Renal cortex interstitium (tissue), 11 donors: ENCODE results near the gene CLCN7. TPM values are rescaled to one million over a fixed set of nuclear protein-coding genes. Genes with fewer than 3 reads are reported as not detected.

Experiments used
- DNase-seq, 11 donors: peaks; one replicate each; pipeline ENCODE4 v3.0.0-alpha.2; 2013; ENCODE audit warnings: low read depth in 9 of 11, low spot score in 4 of 11; ENCODE audit errors: extremely low read depth in 1 of 11
- polyA plus RNA-seq, 3 donors: library from polyadenylated mRNA; unstranded; fragments of 120-200 nt; gene quantifications; one replicate each; pipeline ENCODE4 v1.2.1, GENCODE V29; 2013; ENCODE audit not compliant: insufficient read length in 3 of 3

CLCN7 gene
- polyA plus RNA-seq, 3 donors: 44.9 to 62.2 (median 51.7) TPM

GRCh38 chr16:1455190-1456171 is 19.3 kb downstream of the CLCN7 start:
- DNase-seq: no peak

GRCh38 chr16:1454561-1454960 is 20.3 kb downstream of the CLCN7 start:
- DNase-seq: no peak

DNA sequence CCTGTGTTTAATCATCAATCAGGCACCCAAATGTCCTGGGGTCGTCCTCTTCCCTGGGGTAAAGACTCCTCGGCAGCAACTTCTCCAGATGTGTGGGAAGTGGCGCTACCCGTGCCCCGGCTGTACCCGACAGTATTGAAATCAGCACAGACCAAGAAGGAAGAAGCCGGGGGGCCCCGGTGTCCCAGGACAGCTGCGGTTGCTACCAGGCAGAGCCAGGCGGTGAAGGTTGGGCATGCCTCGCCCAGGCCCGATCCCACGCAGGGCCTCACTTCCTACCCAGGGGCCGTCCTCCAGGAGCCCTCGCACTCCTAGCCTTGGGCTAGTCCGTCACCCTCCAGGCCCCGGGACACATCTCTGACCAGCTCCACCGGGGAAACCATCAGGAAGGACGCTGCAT is 21.5 kb downstream of the CLCN7 start:
- DNase-seq: no peak

DNA sequence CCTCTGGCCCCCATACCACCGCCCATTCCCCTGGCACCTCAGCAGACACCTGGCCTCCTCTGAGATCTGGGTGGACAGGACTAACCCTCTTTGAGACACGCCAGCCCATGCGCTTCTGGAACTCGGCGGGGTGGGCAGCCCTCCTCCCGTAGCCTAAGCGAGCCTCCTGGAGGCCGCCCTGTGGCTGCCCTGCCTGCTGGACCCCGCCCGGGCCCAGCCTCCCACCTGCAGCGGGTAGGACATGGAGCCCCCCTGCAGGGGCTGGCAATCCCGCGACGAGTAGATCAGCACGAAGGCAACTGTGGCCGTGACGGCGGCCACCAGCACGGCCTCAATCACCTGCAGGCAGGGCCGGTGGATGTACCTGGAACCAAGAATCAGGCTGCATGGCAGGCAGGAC is 22.3 kb downstream of the CLCN7 start:
- DNase-seq: no peak

DNA sequence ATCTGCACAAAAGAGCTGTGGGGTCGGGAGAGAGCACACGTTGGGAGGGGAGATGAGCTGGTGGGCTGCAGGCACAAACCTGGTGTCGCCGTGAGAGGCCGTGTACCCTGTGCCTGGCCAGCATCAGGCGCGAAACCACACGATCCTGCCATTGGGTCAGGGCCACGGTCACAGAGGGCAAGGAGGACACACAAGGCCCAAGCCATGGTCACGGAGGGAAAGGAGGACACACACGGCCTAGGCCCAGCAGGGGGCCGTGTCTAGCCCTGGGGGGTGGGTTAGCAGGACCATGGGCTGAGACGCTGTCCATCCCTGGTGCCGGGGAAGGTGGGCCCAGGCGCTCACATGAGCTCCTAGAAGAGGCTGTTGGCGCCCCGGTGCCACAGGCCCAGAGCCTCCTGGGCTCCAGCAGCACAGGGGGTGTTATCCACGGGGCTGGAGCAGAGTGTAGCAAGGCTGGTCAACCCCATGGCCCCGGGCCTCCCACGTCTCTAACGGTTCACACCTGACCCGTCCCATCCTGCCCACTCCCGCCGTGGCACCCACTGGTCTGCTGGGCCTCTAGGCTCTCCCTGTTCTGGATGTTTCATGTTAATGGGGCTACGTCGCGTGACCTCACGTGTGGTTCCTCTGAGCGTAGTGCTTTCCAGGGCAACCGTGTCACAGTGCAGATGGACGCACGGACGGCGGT is 23.0 kb downstream of the CLCN7 start:
- no peak for DNase-seq

- DNase-seq: no peak
Measured at GRCh38 chr16:1450841-1451240, 24.0 kb downstream of the CLCN7 start.

DNA sequence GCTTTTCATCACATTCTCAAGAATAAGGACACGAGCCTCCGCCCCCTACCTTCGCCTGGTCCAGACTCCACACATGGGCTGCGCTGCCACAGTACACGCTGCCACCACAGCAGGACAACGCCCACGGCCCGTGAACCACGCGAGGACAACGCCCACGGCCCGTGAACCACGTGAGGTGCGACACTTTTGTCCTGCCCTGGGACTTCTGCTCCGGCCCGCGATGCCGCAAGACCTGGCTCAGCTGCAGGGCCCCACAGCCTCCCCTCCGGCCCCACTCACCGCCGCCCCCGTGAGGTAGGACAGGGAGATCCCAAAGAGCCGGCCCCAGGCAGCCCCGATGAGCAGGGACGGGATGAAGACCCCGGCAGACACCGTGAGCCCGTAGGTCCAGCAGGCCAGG is 24.6 kb downstream of the CLCN7 start:
- DNase-seq: no peak

GRCh38 chr16:1449201-1449788 is 25.5 kb downstream of the CLCN7 start:
- no peak for DNase-seq

- no peak for DNase-seq
Measured at GRCh38 chr16:1448536-1449116, 26.2 kb downstream of the CLCN7 start.

- no peak for DNase-seq
Measured at GRCh38 chr16:1447965-1448364, 26.9 kb downstream of the CLCN7 start.

DNA sequence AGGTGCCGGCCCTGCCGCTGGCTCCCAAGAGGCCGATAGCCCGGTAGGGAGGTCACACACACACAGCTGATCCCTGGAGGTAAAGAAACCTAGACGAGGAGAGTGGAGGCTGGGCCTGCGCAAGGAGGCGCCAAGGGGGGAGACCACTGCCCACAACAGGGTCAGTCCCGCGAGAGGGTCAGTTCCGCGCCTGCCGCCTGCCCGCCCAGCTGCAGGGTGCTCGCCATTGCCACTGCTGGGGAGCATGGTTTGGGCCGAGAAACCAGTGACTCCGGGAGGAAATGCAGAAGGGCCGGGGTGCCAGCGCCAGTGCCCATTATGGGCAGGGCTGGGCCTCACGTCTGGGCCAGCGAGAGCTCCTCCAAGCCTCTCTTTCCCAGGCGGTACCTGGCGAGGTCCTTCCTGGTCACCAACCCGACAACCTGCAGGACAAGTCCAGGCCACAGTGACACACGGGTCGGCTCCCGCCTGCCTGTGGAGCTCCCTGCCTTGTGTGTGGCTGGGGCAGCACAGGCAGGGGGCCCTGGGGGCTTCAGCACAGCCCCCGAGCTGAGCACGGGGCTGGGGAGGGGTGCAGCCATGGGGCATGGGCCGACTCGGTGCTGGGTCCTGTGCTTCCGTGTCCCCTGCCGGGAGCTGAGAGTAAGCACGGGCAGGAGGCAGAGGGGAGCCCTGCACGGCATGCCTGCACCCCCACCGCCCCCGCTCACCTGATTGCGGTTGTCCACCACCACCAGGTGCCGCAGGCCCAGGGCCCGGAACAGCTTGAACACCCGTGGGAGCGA is 28.3 kb downstream of the CLCN7 start:
- no peak for DNase-seq

GRCh38 chr16:1445518-1446203 is 29.2 kb downstream of the CLCN7 start:
- DNase-seq: no peak

DNA sequence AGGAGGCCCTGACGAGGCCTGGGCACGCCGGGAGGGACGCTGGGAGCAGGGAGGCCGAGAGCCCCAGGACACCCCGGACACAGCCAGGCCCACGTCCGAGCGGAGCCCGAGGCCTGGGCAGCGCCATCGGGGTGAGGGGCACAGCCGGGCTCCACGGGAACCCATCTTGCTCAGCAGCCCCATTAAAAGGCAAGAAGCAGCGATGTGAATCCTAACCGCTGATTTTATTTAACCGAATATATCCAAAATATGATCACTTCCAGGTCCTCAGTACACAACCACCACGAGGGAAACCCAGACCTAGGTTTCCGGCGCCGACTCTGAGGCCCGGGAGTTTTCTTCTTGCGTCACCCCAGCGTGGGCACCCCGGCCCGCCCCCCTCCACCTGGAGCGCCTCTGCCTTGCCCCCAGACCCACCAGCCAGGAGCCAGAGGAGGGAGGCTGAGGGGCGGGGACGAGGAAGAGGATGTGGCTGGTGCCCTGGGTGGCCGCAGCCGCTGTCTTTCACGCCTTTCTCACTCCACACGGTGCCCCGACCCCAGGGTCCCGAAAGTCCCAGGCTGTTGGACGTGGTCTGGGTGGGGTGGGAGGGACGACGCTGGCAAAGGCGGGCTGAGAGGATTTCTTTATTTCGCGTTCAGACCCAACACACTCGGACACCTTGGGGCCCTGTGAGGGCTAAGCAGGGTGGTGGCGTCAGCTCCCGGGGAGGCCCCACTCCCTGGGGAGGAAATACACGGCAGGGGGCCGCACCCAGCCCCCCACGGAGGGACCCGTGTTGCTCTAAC is 29.9 kb downstream of the CLCN7 start:
- DNase-seq: no peak

DNA sequence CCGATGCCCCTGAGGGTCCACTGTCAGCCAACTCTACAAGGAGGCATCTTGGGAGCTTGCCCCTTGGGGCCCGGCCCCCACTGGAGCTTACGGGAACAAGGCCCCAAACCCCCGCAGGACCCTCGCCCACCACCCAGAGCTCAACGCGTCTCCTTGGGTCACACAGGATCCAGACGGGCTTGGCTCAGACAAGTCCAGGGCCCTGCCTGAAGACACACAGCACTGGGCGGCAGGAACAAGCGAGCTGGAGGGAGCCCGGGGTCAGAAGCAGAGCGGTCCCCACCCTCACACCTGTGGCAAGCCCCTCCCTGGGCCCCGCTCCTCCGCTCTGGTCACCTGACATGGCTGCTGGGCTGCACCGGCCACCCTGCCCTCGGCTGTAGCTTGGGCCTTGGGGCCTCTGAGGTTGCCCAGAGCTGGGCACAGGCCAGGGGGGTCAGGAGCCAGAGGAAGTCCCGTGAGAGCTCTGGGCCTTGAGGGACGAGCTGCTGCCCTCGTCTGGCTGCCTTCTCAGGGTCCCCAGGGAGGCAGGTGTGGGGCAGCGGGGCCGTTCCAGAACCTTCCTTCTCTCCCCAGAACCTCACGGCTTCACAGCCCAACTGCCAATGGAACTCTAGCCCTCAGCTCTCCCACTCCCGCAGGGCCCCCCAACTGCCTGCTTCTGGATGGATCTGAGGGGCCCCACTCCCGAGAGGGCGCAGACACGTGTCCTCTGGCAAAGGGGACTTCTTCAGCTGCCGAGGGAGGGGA is 30.7 kb downstream of the CLCN7 start, which contains the start of gene CCDC154:
Gene CCDC154 (minus strand): TSS at position 577 of the 750 bp plus-strand sequence. CDS start 234 bp downstream, at position 343.
- DNase-seq: no peak

DNA sequence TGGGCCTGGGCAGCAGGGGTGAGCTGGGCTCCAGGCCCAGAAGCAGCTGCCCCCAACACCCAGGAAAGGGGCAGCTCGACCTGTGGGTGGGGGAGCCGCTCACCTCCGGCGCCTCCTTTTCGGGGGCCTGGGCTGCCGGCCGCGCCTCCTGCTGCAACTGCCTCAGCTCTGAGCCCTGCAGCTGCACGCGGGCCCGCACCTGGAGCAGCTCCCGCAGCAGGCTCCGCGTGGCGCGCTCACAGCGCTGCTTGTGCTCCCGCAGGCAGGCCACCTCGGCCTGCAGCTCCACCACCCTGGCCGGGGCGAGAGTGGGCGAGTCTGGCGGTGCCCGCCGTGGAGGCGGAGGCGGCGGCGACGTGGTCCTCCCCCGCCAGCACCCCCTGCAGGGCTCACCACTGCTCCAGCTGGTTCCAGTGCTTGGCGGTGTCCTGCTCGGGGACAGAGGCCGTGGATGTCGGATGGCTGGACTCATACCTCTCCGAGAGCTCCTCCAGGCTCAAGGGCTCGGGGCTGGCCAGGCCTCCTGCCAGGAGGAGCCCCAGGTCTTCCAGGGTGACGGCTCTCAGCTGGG is 31.3 kb downstream of the CLCN7 start:
- no peak for DNase-seq

- DNase-seq: no peak
Measured at GRCh38 chr16:1442697-1443096, 32.1 kb downstream of the CLCN7 start.
